Gastroesophageal sphincter (tissue), 3 donors: ENCODE data around the gene DOC2A.

Experiments used
- CTCF ChIP-seq, 4 experiments: fragments of 200-600 bp in 2 of 4; fragments of 450-650 bp in 2 of 4; sonication (generic) in 1 of 4; IDR thresholded peaks; one replicate each; pipeline ENCODE4 v1.5.1; 2017 to 2019; ENCODE audit warnings: antibody characterized with exemption in 4 of 4, mild to moderate bottlenecking in 2 of 4, moderate library complexity in 2 of 4
- EP300 ChIP-seq: sonication (generic); formaldehyde crosslinking; IDR thresholded peaks from one replicate; pipeline ENCODE4 v1.6.1; 2017; ENCODE audit warnings: antibody characterized with exemption, mild to moderate bottlenecking
- POLR2A ChIP-seq, 2 donors: fragments of 450-650 bp; IDR thresholded peaks; one replicate each; pipeline ENCODE4 v1.6.1; 2017; ENCODE audit warnings: antibody characterized with exemption in 2 of 2, mild to moderate bottlenecking in 2 of 2, moderate library complexity in 1 of 2

- TF ChIP-seq POLR2A (IDR thresholded peaks at IDR 0.05) (no peak), CTCF (IDR thresholded peaks at IDR 0.05) (no peak), EP300 (no peak)
These were observed 17.7 kb upstream of the DOC2A start for GRCh38 chr16:30028438-30029076.
